ENCODE results near the gene NUDT8. TPM values are rescaled to one million over a fixed set of nuclear protein-coding genes. Genes with fewer than 3 reads are reported as not detected.

Gene NUDT8
- total RNA-seq, 3 donors from 2014 or later (not counting 1 experiment from before 2014, with no cell fraction given), result 1.7 to 5.2 (median 4.1) TPM

GRCh38 chr11:67657300-67657699 lies 27.6 kb upstream of the NUDT8 start:
- DNase-seq (no peak), ATAC-seq (no peak)
- Histone ChIP-seq H3K27ac (ENCODE audit: low read length) (no peak overlapping the region), H3K27me3 (ENCODE audit: control insufficient read depth, insufficient read depth, low read length) (no peaks in the 10 kb centered on the region), H3K9me3 (ENCODE audit: control insufficient read depth, insufficient read depth, low read length) (no peaks in the 10 kb centered on the region), H3K4me1 (ENCODE audit: control insufficient read depth, insufficient read depth, low read length) (peaks cover 3% of the 10 kb centered on the region), H3K4me3 (ENCODE audit: low read length) (no peak overlapping the region), H3K36me3 (ENCODE audit: control insufficient read depth, insufficient read depth, low read length) (no peaks in the 10 kb centered on the region)
- no peaks in the 10 kb centered on the region for H3K4me1 Mint-ChIP-seq
- H3K36me3 Mint-ChIP-seq, result no peaks in the 10 kb centered on the region
- peaks cover 0 to 5% of the 10 kb centered on the region in 2 donors for H3K27me3 Mint-ChIP-seq (ENCODE audit: low read depth in 2 of 2)
- 54% methylated on average over 1 of the region's 3 CpGs for WGBS (ENCODE audit: insufficient coverage)
- TF ChIP-seq, protein P1, sequence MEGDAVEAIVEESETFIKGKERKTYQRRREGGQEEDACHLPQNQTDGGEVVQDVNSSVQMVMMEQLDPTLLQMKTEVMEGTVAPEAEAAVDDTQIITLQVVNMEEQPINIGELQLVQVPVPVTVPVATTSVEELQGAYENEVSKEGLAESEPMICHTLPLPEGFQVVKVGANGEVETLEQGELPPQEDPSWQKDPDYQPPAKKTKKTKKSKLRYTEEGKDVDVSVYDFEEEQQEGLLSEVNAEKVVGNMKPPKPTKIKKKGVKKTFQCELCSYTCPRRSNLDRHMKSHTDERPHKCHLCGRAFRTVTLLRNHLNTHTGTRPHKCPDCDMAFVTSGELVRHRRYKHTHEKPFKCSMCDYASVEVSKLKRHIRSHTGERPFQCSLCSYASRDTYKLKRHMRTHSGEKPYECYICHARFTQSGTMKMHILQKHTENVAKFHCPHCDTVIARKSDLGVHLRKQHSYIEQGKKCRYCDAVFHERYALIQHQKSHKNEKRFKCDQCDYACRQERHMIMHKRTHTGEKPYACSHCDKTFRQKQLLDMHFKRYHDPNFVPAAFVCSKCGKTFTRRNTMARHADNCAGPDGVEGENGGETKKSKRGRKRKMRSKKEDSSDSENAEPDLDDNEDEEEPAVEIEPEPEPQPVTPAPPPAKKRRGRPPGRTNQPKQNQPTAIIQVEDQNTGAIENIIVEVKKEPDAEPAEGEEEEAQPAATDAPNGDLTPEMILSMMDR (IDR thresholded peaks at IDR 0.05), result no peak
- no peak overlapping the region for H3K4me3 Mint-ChIP-seq
- H3K27ac Mint-ChIP-seq, result no peak overlapping the region
- intact Hi-C loops (cut with micrococcal nuclease), result loop anchor here (5.0 kb wide), 1 partner anchor 75 kb away; the partner anchor contains the start of gene GSTP1
- H3K9me3 Mint-ChIP-seq, result no peaks in the 10 kb centered on the region

DNA sequence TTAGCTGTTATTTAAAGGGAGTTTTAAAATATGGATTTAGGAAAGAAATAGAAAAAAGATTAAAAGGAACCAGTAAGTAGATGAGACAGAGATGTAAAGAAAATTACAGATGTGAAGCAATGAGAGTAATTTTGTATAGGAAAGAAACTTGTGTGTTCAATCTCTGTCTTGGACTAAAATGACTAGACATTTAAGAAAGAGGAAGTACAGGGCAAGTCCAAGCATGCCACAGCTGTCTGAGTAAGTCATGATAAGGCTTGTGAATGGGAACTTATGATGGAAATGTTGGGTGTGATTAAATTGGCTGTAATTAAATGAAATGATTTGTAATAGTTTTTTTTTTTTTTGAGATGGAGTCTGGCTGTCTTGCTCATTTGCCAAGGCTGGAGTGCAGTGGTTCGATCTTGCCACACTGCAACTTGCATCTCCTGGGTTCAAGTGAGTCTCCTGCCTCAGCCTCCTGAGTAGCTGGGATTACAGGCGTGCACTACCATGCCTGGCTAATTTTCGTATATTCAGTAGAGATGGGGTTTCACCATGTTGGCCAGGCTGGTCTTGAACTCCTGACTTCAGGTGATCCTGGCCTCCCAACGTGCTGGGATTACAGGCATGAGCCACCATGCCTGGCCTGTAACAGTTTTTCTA lies 26.7 kb upstream of the NUDT8 start:
- 89% methylated on average over 4 of the region's 4 CpGs for WGBS (ENCODE audit: insufficient coverage)
- ATAC-seq (no peak), DNase-seq (no peak)
- intact Hi-C loops (cut with micrococcal nuclease), result loop anchor here (5.0 kb wide), 1 partner anchor 74 kb away; the partner anchor contains the start of gene GSTP1
- no peak overlapping the region for H3K27ac Mint-ChIP-seq
- Histone ChIP-seq H3K36me3 (ENCODE audit: control insufficient read depth, insufficient read depth, low read length) (no peaks in the 10 kb centered on the region), H3K27me3 (ENCODE audit: control insufficient read depth, insufficient read depth, low read length) (no peaks in the 10 kb centered on the region), H3K4me1 (ENCODE audit: control insufficient read depth, insufficient read depth, low read length) (peaks cover 3% of the 10 kb centered on the region), H3K27ac (ENCODE audit: low read length) (no peak overlapping the region), H3K4me3 (ENCODE audit: low read length) (no peak overlapping the region), H3K9me3 (ENCODE audit: control insufficient read depth, insufficient read depth, low read length) (no peaks in the 10 kb centered on the region)
- peaks cover 0 to 5% of the 10 kb centered on the region in 2 donors for H3K27me3 Mint-ChIP-seq (ENCODE audit: low read depth in 2 of 2)
- TF ChIP-seq, protein P1 (IDR thresholded peaks at IDR 0.05), result no peak
- H3K36me3 Mint-ChIP-seq, result no peaks in the 10 kb centered on the region
- no peak overlapping the region for H3K4me3 Mint-ChIP-seq
- H3K9me3 Mint-ChIP-seq, result no peaks in the 10 kb centered on the region
- H3K4me1 Mint-ChIP-seq, result no peaks in the 10 kb centered on the region

GRCh38 chr11:67654225-67654624 lies 24.5 kb upstream of the NUDT8 start:
- Mint-ChIP-seq H3K27ac (no peak overlapping the region), H3K4me3 (no peak overlapping the region), H3K9me3 (no peaks in the 10 kb centered on the region), H3K36me3 (no peaks in the 10 kb centered on the region), H3K4me1 (peaks cover 9 to 15% of the 10 kb centered on the region in 2 donors), H3K27me3 (ENCODE audit: low read depth in 2 of 2) (no peaks in the 10 kb centered on the region)
- Histone ChIP-seq H3K4me3 (ENCODE audit: low read length) (no peak overlapping the region), H3K27me3 (ENCODE audit: control insufficient read depth, insufficient read depth, low read length) (no peaks in the 10 kb centered on the region), H3K27ac (ENCODE audit: low read length) (no peak overlapping the region), H3K36me3 (ENCODE audit: control insufficient read depth, insufficient read depth, low read length) (no peaks in the 10 kb centered on the region), H3K4me1 (ENCODE audit: control insufficient read depth, insufficient read depth, low read length) (peaks cover 17% of the 10 kb centered on the region), H3K9me3 (ENCODE audit: control insufficient read depth, insufficient read depth, low read length) (no peaks in the 10 kb centered on the region)
- intact Hi-C loops (cut with micrococcal nuclease), result no loop called here
- DNase-seq (no peak), ATAC-seq (no peak)
- 85% methylated on average over 9 of the region's 9 CpGs for WGBS (ENCODE audit: insufficient coverage)
- TF ChIP-seq, protein P1 (IDR thresholded peaks at IDR 0.05), result no peak

Data from natural killer cell (primary cell).